Amniotic stem cell (primary cell): ENCODE results near the gene KRTAP2-2.
"Not testable (repeated sequence)": the region's sequence is repeated elsewhere in the genome, so short reads cannot be mapped to it uniquely, and the experiment has no call there.

ENCODE experiments used
- DNase-seq: peaks from one replicate; lab custom pipeline; 2025; lab: John Stamatoyannopoulos, UW

KRTAP2-2 gene

DNA sequence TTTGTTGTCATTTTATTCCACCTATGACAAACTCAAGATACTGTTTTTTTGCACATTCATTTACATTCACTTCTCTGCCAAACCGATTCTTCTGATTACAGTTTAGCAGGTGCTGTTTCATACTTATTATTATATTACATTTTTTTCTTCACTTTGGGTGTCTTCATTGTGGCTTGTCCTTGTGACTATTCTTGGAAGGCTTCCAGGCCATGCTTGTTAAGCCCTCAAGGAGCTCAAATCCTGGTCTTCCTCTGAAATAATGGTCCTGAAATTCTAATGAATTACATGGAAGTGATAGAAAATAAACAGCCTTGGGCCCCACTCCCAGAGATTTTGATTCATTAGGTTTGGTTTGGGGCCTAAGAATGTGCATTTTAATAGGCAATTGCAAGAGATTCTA lies 9.3 kb upstream of the KRTAP2-2 start:
- no peak for DNase-seq

- no peak for DNase-seq
Measured at GRCh38 chr17:41063449-41063848, 8.4 kb upstream of the KRTAP2-2 start.

GRCh38 chr17:41061964-41062363 lies 6.9 kb upstream of the KRTAP2-2 start:
- peak; percentile 61 for DNase-seq

DNA sequence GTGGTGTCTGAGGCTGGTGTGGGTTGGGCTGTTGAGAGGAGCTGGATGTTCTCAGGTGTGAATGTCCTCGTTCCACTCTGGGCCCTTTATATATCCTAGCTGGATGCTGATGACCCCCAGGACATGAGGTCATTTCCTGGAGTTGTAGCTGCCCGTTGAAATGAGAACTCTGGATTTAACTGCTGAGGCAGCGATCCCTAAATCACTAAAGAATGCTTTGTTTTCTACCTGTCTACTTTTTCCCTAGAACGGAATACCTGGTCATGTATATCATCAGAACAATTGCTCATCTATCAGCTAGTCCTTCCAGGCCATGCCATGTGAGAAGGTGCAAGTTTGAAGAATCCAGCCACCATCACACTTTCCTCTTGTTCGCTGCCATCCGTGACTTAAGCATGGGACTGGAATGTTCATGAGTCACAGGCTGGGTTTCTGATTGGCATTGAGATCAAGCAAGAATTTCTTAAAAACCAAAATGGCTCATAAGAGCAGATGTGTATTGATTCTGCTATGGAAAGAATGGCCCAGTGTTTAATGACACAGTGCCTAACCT lies 5.1 kb upstream of the KRTAP2-2 start, which contains the start of gene KRTAP2-3:
KRTAP2-3 (minus strand) TSS at position 63 of the 553 bp plus-strand sequence. CDS start 64 bp downstream, outside the sequence.
- peak; percentile 90 for DNase-seq

DNA sequence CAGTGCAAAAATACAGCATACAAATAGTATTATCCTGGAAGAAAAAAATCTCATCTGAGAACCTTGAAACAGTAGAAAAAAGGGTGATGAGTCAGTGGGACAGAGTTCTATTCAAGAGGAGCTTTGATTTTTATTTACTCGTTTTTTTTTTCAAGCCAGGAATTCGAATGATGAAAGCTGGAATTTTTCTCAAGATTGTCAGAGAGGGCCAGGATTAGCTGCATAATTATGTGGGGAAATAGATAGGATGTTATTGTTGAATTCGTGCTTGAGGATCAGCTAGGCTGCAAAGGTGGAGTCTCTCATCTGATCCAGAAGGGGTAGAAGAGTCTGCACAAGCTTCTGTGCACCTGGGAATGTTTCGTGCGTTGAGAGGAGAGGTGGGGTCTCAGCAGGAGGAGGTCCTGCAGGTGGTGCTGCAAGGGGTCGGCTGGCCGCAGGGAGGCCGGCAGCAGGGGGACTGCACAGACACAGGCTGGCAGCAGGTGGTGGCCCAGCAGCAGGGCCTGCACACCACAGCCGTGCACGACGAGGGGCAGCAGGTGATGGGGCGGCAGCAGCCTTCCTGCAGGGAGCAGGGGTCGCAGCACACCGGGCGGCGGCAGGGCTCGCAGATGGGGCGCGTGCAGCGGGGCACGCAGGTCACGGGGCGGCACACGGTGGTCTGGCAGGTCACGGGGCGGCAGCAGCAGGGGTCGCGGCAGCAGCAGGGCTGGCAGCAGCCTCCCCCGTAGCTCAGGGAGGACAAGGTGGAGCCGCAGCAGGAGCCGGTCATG lies 4.4 kb upstream of the KRTAP2-2 start:
- peak; percentile 69 for DNase-seq

GRCh38 chr17:41058741-41059140 lies 3.7 kb upstream of the KRTAP2-2 start:
- DNase-seq, result no peak

- DNase-seq, result no peak
Measured at GRCh38 chr17:41057547-41057946, 2.5 kb upstream of the KRTAP2-2 start.

- DNase-seq, result not testable (repeated sequence)
Measured at GRCh38 chr17:41054556-41054955, 474 bp downstream of the KRTAP2-2 start.

DNA sequence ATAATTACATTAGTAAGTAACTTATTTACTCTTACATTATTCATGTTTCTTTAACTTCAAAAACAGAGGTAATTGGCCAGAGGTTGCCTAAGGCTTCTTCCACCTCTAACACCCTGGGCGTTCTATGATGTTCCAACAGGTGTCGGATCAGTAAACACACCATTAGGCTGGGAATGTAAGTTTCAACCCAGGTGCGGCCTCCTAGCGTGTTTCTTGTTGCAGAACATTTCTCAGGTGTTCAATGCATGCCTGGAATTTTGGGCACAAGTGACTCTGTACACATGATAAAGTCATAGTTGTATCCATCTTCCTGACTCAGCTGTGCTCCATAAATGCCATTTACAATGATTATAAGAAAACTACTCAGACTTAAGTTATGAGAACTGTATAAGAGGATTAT lies 1.0 kb downstream of the KRTAP2-2 start:
- DNase-seq, result no peak

- no peak for DNase-seq
Measured at GRCh38 chr17:41052566-41052965, 2.5 kb downstream of the KRTAP2-2 start.

- no peak for DNase-seq
Measured at GRCh38 chr17:41049110-41049509, 5.9 kb downstream of the KRTAP2-2 start.

GRCh38 chr17:41048441-41048840 lies 6.6 kb downstream of the KRTAP2-2 start:
- no peak for DNase-seq

DNA sequence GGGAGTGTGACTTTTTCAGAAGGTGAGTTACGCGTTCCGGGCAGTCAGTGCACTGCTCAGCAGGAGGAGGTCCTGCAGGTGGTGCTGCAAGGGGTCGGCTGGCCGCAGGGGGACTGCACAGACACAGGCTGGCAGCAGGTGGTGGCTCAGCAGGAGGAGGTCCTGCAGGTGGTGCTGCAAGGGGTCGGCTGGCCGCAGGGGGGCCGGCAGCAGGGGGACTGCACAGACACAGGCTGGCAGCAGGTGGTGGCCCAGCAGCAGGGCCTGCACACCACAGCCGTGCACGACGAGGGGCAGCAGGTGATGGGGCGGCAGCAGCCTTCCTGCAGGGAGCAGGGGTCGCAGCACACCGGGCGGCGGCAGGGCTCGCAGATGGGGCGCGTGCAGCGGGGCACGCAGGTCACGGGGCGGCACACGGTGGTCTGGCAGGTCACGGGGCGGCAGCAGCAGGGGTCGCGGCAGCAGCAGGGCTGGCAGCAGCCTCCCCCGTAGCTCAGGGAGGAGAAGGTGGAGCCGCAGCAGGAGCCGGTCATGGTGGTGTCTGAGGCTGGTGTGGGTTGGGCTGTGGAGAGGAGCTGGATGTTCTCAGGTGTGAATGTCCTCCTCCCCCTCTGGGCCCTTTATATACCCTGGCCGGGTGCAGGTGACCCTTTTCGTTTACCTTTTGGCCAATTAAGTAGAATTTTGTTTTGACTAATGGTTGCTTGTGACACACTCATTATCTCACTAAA lies 8.1 kb downstream of the KRTAP2-2 start, which contains the start of gene KRTAP2-1:
KRTAP2-1 (minus strand) TSS at position 582 of the 731 bp plus-strand sequence; CDS start at position 533, 49 bp downstream.
- DNase-seq, result not testable (repeated sequence)

DNA sequence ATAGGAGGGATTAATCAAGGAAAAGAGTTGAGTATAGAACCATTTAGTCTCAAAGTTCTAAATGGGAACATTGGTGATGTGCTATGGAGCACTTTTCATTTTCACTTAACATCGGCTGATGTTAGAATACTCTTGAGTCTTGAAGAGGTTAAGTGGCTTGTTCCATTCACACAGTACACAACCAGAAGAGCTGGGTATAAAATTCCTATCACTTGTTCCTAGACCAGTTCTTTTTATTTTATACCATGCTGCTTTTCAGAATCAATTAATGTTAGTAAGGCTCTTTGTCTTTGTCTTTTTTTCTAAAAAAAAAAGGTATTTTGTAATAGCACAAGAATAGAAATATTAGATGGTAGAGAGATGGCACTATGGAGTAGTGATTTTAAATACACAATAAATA lies 12.1 kb downstream of the KRTAP2-2 start:
- DNase-seq, result no peak

DNA sequence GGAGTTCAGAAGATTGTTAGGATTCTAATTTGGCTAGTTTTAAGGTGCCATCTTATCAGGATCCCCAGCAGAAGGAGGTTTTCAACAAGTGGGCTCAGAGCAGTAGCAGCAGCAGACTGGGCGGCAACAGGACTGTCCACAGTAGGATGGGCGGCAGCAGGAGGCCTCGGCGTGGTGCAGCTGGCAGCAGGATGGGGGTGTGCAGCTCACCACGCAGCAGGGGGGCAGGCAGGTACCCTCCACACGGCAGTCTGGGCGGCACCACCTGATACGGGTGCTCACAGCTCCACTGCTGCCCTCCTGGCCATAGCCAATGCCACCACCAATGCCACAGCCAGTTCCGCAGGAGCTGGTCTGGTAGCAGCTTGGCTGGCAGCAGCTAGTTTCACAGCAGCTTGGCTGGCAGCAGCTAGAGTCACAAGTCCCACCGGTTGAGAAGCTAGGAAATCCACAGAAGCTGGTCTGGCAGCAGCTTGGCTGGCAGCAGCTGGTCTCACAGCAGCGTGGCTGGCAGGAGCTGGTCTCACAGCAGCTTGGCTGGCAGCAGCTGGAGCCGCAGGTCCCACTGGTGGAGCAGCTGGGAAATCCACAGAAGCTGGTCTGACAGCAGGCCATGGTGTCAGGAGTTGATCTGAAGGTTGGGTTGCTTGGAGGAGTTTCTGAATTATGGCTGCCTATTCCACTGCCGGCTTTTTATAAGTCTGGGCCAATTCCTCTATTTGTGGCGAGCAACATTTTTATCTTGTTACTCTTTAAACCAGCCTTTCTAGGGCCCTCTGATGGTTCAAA lies 14.1 kb downstream of the KRTAP2-2 start, which contains the start of gene KRTAP1-1:
KRTAP1-1 (minus strand) TSS at position 668 of the 789 bp plus-strand sequence; CDS start at position 615, 53 bp downstream.
- not testable (repeated sequence) for DNase-seq

- DNase-seq, result no peak
Measured at GRCh38 chr17:41037853-41038350, 17.1 kb downstream of the KRTAP2-2 start.

GRCh38 chr17:41034346-41034935 lies 20.6 kb downstream of the KRTAP2-2 start, which contains the start of gene KRTAP1-3:
Gene KRTAP1-3 (minus strand): TSS chr17:41034874. CDS start chr17:41034821, 53 bp downstream.
- not testable (repeated sequence) for DNase-seq

GRCh38 chr17:41029633-41030245 lies 25.3 kb downstream of the KRTAP2-2 start, which contains the start of gene KRTAP1-4:
Gene KRTAP1-4 (minus strand): TSS chr17:41030195. CDS start chr17:41030078, 117 bp downstream.
- DNase-seq, result no peak

DNA sequence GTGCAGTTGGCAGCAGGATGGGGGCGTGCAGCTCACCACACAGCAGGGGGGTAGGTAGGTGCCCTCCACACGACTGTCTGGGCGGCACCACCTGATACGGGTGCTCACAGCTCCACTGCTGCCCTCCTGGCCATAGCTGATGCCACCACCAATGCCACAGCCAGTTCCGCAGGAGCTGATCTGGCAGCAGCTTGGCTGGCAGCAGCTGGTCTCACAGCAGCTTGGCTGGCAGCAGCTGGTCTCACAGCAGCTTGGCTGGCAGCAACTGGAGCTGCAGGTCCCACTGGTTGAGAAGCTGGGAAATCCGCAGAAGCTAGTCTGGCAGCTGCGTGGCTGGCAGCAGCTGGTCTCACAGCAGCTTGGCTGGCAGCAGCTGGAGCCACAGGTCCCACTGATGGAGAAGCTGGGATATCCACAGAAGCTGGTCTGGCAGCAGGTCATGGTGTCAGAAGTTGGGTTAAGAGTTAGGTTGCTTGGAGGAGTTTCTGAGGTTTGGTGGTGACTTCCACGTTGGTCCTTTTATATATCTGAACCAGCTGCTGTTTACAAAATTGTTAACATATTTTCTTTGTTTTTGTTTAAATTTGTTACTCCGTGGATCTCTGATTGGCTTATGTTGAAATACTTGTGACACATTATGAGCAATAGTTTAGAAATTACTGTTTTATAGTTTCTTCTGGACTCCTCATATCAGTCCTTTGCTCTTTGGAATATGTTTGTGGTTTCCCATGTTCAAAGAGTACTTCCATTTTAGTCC lies 28.1 kb downstream of the KRTAP2-2 start, which contains the start of gene KRTAP1-5:
KRTAP1-5 (minus strand) TSS at position 494 of the 757 bp plus-strand sequence; CDS start at position 441, 53 bp downstream.
- DNase-seq, result no peak
